ENCODE measurements around the gene PAK5. TPM values are rescaled to one million over a fixed set of nuclear protein-coding genes. Genes with fewer than 3 reads are reported as not detected.

Gene PAK5
- total RNA-seq, 2 donors from 2014 or later = 0.12 TPM; not detected in 1

GRCh38 chr20:9837634-9838033 is 1.2 kb downstream of the PAK5 start:
- no peak for TF ChIP-seq CTCF (IDR thresholded peaks at IDR 0.05)
- Histone ChIP-seq H3K36me3 (no peaks in the 10 kb centered on the region), H3K4me1 (peaks cover 0 to 8% of the 10 kb centered on the region in 2 donors), H3K9me3 (peaks cover 0 to 10% of the 10 kb centered on the region in 2 donors), H3K27me3 (no peaks in the 10 kb centered on the region), H3K27ac (no peak overlapping the region), H3K4me3 (no peak overlapping the region)
- no peak for DNase-seq (ENCODE audit: low spot score)

GRCh38 chr20:9835302-9835701 is 3.6 kb downstream of the PAK5 start:
- Histone ChIP-seq H3K9me3 (no peaks in the 10 kb centered on the region), H3K4me1 (peaks cover 0 to 8% of the 10 kb centered on the region in 2 donors), H3K27me3 (no peaks in the 10 kb centered on the region), H3K27ac (no peak overlapping the region), H3K4me3 (no peak overlapping the region), H3K36me3 (no peaks in the 10 kb centered on the region)
- DNase-seq (ENCODE audit: low spot score) = no peak
- TF ChIP-seq CTCF (IDR thresholded peaks at IDR 0.05) = no peak

DNA sequence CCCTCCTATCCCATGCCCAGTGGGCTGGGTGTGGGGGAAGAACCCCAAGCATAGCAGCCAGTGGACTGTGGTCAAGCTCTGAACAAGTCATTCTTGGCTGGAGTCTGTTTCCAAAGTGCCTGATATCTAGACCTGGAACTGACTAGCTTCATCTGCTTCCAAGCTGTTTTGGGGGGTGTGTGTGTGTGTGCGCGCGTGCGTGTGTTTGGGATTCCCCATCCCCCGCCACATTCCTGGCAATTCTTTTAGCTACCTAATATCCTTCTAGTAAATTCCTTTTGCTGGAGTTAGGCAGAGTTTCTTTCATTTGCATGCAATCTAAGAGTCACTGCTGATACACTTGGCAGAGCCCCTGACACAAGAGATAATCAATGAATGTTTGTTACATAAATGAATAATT is 7.8 kb downstream of the PAK5 start:
- Histone ChIP-seq H3K27ac (no peak overlapping the region), H3K9me3 (no peaks in the 10 kb centered on the region), H3K4me3 (no peak overlapping the region), H3K4me1 (no peaks in the 10 kb centered on the region), H3K27me3 (no peaks in the 10 kb centered on the region), H3K36me3 (no peaks in the 10 kb centered on the region)
- no peak for TF ChIP-seq CTCF (IDR thresholded peaks at IDR 0.05)
- DNase-seq (ENCODE audit: low spot score) = no peak

DNA sequence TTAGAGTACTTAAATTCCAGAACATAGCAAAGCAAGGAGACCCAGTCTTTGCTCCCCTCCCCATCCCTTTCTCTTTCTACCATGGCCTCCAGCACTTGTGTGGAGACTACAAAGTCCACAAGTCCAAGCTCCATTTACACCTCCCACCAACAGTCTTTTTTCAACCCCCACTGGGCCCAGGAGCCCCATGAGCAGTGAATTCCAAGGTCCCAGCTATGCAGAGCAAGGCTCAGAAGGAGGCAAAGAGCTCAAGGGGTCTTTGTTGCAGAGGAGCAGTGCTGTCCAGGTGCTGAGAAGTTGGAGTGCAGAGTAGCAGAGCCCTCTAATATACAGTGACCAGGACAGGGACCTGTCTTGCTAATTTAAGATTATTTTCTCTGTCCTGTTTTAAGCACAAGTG is 9.0 kb downstream of the PAK5 start:
- H3K27ac ChIP-seq = no peak overlapping the region
- H3K36me3 ChIP-seq = no peaks in the 10 kb centered on the region
- H3K27me3 ChIP-seq = no peaks in the 10 kb centered on the region
- H3K4me3 ChIP-seq = no peak overlapping the region
- no peaks in the 10 kb centered on the region for H3K9me3 ChIP-seq
- H3K4me1 ChIP-seq = no peaks in the 10 kb centered on the region
- DNase-seq (ENCODE audit: low spot score) = no peak
- no peak for TF ChIP-seq CTCF (IDR thresholded peaks at IDR 0.05)

GRCh38 chr20:9817654-9818053 is 21.2 kb downstream of the PAK5 start:
- H3K27me3 ChIP-seq = no peaks in the 10 kb centered on the region
- no peak overlapping the region for H3K27ac ChIP-seq
- H3K4me3 ChIP-seq = no peak overlapping the region
- no peaks in the 10 kb centered on the region for H3K36me3 ChIP-seq
- no peak for DNase-seq (ENCODE audit: low spot score)
- no peaks in the 10 kb centered on the region for H3K4me1 ChIP-seq
- no peak for TF ChIP-seq CTCF (IDR thresholded peaks at IDR 0.05)
- no peaks in the 10 kb centered on the region for H3K9me3 ChIP-seq

- no peak for DNase-seq (ENCODE audit: low spot score)
- Histone ChIP-seq H3K4me1 (no peaks in the 10 kb centered on the region), H3K27ac (no peak overlapping the region), H3K4me3 (no peak overlapping the region), H3K27me3 (no peaks in the 10 kb centered on the region), H3K36me3 (no peaks in the 10 kb centered on the region), H3K9me3 (no peaks in the 10 kb centered on the region)
- no peak for TF ChIP-seq CTCF (IDR thresholded peaks at IDR 0.05)
Measured at GRCh38 chr20:9815632-9816031, 23.2 kb downstream of the PAK5 start.

Measured in right atrium auricular region (tissue), 2 donors.